ENCODE results near the gene CCM2L.
A peak's percentile ranks its signal among the peaks of the same experiment; 100 is the strongest.
"Not testable (repeated sequence)": the region's sequence is repeated elsewhere in the genome, so short reads cannot be mapped to it uniquely, and the experiment has no call there.

The CCM2L gene

DNA sequence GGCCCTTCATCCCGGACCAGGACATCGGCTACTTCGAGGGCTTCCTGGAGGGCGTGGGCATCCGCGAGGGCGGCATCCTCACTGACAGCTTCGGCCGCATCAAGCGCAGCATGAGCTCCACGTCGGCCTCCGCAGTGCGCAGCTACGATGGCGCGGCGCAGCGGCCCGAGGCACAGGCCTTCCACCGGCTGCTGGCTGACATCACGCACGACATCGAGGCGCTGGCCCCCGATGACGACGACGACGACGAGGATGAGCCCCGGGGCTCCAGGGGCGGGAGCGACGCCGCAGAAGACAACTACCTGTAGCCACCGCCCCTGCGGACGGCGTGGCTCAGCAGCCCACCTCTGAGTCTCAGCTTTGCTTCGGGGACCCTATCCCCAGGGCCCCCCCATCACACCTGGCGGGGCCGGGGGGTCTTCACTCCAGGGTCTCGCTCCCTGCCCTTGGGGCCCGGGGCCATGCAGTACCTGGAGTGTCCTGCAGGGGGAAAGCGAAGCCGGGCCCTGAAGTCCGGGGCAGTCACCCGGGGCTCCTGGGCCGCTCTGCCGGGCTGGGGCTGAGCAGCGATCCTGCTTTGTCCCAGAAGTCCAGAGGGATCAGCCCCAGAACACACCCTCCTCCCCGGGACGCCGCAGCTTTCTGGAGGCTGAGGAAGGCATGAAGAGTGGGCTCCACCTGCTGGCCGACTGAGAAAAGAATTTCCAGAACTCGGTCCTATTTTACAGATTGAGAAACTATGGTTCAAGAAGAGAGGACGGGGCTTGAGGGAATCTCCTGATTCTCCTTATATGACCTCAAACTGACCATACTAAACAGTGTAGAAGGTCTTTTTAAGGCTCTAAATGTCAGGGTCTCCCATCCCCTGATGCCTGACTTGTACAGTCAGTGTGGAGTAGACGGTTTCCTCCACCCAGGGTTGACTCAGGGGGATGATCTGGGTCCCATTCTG lies 21.0 kb downstream of the CCM2L start:
- peak; percentile 34 for DNase-seq

DNA sequence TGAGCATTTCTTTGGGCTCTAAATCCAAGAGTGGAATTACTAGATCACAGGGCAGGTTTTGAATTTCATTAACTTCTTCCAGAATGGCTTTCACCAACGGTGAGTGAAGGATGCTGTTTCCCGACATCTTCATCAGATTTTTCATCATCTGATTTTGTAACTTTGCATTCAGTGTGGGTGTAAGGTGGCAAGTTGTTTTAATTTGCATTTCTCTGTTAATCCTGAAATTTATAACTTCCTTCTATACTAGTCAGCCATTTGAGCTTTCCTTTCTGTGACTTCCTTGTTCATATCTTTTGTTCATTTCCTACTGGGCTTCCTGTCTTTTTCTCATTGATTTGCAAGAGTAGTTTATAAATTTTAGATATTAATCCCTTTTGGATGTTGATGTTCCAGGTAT lies 23.1 kb downstream of the CCM2L start:
- DNase-seq = no peak

DNA sequence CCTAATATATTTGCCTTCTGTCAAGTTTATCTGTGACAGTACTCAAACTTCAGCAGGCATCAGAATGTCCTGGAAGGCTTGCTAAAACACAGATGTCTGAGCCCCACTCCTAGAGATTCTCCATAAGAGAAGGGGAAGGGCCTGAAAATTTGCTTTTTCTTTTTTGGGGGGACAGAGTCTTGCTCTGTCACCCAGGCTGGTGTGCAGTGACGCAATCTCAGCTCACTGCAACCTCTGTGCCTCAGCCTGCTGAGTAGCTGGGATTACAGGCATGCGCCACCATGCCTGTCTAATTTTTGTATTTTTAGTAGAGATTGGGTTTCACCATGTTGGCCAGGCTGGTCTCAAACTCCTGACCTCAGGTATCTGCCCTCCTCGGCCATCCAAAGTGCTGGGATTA lies 23.5 kb downstream of the CCM2L start:
- not testable (repeated sequence) for DNase-seq

DNA sequence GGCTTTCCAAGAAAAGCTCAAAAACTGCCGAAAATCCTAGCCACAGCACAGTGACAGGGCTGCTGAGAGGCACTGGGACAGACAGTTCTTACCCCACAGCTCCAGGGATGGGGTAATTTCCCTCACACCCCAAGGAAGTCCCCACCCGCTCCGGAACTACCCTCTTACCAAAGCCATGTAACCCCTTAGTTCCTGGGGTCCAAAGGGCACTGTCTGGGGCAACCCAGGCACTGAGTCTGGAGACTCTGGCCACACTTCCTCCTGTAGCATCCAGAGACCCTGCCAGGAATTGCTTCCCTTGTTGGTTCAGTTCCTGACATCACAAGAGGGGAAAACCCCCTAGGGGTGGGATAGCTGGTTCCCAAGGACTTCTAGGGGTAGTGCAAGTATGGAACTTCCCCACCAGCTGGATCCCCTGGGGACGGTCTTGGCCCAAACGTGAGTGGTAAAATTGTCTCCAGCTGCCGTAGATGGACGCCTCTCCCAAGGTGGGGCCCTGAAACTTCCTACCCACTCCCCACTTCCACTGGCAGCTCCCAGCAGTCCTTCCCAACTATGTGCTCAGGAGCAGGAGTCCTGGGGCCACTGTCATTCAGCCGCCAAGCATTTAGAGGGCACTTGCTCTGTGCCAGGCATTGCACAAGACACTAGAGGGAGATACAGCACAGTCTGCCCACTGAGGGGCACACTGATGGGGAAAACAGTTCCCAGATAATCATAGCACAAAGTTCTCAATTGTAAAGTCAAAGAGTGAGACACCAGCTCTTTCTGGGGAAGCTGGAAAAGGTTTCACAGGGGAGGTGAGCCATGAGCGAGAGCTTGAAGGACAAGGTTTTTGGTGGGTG lies 24.6 kb downstream of the CCM2L start:
- DNase-seq = peak; percentile 77

DNA sequence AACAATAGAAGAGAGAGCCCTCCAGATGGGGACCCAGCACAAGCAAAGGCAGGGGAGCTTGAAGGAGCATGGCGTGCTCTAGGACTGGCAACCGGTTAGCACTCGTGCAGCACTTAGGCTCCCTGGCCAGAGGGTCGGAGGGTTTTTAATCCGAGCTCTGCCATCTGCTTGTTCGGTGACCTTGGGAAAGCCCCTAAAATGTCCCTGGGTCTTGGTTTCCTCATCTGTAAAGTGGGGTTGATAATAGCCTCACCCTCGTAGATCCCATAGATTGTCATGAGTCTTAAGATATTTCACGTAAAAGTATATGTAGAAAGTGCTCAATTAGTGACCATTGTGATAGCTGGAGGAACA lies 25.2 kb downstream of the CCM2L start:
- DNase-seq = no peak

DNA sequence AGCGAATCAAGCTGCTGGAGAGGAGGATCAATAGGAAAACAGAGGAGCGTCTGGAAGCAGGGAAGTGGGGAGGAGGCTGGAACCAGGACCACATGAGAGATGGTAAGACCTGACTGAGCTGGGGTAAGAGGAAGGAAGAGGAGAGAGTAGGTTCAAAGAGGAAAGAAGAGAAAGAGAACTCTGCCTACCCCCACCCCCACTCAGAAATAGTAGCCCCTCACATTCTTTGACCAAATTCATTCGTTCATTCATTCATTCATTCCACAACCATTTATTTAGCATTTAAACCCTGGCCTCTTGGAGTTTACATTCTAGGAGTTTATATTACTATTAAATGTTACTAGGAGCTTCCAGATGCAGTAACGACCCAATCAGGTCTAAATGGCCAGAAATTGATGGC lies 26.0 kb downstream of the CCM2L start:
- DNase-seq = no peak

DNA sequence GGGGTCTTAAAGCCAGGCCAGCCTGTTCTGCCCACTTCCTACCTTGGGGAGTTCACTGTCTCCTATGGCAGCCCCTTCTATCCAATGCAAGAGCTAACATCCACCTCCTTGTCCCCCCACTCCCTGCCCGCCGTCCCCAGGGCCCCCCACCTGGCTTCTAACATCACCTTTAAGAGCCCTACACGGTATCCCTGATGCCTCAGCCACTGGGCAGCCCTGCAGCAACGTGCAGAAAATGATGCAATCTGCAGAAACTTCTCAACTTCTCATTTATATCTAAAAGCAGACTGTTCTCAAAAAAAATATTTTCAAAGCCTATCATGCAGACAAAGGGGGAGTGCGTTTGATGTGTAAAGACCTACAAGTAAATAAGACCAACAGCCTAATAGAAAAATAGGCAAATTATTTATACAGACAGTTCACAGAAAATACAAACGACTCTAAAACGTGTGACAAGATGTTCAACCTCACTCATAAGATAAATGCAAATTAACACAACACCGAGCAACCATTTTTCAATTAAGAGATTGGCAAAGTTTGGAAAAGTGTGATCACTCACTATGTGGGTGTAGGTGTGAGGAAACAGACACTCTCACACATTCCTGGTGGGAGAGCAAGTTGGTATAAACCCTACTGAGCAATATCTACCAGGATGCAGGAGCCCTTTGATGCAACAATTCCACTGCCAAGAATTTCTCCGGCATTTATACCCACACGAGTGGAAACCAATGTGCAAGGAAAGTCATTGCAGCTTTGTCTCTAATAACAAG lies 26.7 kb downstream of the CCM2L start:
- DNase-seq = no peak

DNA sequence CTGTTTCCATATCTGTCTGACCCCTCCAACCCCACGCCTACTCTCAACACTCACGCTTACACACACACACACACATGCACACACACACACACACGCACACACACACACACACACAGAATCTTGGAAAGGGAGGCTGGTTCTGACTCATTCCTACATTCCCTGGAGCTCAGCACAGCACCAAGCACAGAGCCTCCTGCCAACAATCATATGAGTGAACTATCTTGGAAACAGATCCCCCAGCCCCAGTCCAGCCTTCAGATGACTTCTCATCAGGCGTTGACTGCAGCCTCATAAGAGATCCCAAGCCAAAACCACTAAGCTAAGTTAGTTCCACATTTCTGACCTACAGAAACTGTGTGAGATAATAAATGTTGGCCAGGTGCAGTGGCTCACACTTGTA lies 27.7 kb downstream of the CCM2L start:
- no peak for DNase-seq

DNA sequence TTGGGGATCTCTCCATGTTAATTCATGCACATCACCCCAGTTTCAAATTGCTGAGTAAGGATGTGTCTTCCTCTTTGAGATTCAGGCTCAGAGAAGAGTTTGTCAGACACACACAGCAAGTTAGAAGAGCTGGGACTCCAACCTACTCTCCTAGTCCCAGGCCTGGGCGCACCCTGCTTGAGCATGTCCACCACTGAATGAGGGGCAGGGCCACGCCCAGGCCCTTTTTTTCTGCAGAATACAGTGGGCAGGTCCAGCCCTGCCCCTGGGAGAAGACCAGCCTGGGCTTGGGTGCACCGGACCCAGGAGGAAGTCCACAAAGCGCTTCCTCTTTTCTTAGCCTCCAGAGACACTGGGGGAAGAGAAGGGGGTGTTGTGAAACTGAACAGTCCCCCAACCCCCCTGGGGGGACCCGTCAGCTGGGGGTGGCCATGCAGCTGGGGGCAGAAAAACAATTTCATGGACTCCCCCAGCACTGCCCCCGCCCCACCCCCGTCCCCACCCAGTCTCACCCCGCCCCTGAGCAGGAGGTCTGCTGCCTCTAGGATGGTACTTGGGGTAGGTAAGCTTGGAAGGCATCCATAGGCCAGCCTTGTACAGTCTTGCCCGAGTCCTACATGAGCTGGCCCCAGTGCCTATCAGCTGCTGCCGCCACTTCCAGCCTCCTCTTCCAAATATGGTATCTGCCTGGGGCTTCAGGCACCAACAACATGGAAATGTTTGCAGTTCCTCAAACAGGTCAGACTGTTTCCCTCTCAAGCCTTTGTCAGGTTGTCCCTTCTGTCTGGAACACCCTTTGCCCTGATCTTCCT lies 30.1 kb downstream of the CCM2L start:
- peak; percentile 76 for DNase-seq

DNA sequence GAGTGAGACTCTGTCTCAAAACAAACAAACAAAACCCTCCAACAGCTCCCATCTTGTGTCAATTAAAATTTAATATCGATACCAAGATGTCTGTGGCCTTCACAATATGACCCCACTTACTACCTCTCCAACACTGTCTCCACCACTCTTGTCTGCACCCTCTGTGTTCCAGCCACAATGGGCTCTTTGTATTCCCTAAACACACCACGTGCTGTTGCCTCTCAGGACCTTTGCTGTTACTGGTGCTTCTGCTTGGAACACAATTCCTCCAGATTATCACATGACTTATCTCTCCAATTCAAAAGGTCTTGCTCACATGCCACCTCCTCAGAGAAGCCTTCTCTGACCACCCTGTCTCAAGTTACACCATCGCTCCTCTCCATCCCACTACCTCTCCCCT lies 35.8 kb downstream of the CCM2L start:
- no peak for DNase-seq

DNA sequence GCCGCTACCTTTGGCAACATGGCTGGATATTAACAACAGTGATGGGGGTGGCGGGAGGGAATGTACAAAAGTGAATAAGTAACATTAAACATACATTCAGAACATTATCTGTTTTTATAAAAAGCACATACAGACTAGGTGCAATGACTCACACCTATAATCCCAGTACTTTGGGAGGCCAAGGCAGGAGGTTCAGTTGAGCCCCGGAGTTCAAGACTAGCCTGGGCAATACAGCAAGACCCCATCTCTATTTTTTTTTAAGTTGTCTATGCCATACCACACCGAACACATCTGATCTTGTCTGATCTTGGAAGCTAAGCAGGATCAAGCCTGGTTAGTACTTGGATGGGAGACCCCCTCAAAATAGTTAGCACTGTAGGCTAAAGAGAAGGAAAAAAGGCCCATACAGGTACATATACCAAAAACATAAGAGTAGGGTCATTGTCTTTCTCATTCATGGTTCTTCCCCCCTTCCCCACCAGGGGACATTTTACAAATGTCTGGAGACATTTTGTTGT lies 40.1 kb downstream of the CCM2L start:
- no peak for DNase-seq

DNA sequence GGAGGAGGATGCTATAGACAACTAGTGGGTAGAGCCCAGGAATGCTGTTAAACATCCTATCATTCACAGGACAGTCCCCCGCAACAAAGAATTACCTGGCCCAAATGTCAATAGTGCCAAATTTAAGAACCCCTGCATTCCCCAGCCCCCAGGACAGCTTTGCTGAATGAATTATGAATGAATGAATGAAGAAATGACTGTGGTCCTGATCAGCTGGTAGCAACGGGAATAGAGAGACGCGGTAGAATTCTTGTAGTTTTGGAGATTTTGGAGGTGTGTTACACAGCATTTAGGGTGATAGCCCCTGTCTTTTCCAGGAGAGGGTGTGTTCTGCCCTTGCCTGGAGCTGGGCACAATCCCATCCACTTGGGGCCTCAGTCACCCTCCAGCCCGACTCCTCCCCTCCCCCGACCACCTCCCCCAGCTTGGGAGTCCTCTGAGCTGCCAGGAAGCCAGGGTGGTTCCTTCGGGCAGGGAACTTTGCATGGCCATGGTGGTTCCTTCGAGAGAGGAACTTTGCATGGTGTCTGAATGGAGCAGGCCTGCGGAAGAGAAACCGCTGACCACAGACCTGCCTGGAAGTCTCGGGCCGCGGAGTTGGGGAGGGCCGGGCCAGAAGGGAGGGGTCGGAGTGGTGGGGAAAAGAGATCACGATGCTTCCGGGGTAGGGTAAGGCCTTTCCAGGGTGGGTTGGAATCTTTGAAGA lies 40.8 kb downstream of the CCM2L start:
- DNase-seq = peak; percentile 60

DNA sequence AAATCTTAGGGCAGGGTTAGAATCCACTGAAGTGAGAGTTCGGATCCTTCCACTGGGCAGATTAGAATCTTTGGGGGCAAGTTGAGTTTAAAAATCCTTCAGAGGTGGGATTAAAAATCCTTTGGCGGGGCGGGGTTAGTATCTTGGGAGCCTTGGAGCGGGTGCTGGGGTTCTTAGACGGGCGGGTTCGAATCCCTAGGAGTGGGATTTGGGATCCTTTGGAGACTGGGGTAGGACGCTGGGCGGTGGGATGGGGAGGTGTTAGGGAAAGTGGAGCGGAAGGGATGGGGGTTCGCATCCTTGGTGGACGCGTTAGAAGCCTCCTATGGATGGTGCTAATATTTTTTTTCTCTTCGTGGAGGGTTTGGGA lies 41.5 kb downstream of the CCM2L start:
- no peak for DNase-seq

DNA sequence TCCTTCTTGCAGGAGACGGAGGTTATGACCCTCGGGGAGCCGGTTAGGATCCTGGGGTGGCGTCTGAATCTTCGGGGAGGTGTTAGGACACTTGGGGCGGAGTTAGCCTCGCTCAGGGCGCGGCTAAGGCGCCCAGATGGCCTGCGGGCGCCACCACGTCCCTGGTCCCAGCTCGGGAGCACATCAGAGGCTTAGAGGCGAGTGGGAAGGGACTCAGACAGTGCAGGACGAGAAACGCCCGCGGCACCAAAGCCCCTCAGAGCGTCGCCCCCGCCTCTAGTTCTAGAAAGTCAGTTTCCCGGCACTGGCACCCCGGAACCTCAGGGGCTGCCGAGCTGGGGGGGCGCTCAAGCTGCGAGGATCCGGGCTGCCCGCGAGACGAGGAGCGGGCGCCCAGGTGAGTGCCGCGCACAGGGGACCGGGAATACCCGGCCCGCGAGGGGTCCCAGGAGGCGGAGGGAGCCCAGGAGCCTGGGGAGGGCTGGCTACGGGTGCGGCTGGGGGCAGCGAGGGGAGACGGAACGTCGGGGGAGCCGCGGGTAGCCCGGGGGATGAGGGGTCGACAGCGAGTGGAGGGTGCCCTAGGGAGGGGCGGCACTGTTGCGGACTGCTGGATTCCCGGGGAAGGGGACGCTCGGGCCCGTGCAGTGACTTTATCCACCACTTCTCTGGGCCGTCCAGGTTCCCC lies 42.0 kb downstream of the CCM2L start, which contains the start of gene HCK:
HCK (plus strand) TSS at position 153 of the 688 bp plus-strand sequence.
- DNase-seq = peak; percentile 63

DNA sequence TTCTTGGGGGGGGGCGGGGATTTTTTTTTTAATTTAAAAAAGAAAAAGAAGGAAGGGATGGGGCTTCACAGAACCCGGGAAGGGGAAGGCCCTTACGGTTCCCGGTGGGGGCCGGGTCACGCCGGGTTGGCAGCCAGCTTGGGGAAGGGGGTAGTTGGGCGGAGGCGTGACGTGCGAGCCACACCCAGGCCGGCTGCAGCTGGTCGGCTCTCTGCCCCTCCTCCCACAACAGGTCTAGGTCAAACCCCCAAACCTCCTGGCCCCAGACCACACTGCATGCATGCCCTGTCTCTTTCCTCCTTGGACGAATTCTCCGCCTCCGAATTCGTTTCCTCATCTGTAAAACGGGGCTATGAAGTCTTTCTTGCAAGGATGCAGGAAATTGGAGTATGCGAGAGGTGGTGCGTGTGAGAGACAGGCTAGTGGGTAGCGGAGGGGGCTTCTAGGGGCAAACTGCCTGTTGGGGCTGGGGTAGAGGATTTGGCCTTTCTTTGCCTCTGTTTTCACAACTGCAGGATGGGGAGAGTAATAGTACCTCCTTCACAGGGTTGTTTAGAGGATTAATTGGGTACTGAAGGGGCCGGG lies 42.6 kb downstream of the CCM2L start:
- peak; percentile 84 for DNase-seq

DNA sequence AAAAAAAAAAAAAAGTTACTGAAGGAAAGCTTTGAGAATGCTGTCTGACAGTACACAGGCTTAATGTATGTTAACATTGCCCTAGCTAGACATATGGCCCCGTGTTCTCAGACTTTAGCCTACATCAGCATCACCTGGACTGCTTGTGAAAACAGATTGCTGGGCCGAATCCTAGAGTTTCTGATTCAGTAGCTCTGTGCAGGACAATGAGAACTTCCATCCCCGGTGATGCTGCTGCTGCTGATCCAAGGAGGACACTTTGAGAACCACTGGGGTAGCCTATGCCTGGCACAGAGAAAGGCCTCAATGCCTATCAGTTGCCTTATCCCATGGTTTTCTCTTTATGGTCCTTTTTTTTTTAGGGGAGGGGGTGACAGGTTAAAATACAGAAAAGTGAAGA lies 43.4 kb downstream of the CCM2L start:
- no peak for DNase-seq

DNA sequence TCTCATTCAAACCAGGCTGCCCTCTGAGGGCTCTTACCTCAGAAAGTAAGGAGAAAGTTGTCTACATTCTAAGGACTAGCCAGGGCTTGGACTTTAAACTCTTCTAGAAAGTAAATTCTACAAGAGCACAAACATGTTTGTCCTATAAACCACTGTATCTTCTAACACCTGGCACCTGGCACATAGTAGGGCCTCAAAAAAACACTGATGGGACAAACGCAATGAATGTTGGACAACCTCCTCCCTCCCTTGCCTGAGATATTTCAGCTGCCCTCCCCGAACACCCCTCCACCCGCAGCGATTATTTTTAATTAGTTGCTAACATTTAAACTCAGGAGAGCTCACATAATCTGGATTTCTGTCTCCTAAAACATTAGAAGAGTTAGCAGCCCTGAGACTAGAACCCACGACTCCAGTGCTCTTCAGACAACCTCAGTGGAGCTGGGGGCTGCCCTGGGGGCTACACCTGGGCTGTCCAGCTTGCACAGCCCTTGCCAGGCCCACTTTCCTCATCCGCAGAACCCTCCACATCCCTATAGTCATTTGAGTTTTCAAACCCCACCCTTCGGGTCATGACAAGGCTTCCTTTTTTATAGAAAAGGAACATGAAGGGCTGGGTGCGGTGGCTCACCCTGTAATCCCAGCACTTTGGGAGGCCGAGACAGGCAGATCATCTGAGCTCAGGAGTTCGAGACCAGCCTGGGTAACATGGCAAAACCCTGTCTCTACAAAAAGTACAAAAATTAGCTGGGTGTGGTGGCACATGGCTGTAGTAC lies 46.7 kb downstream of the CCM2L start:
- peak; percentile 27 for DNase-seq

DNA sequence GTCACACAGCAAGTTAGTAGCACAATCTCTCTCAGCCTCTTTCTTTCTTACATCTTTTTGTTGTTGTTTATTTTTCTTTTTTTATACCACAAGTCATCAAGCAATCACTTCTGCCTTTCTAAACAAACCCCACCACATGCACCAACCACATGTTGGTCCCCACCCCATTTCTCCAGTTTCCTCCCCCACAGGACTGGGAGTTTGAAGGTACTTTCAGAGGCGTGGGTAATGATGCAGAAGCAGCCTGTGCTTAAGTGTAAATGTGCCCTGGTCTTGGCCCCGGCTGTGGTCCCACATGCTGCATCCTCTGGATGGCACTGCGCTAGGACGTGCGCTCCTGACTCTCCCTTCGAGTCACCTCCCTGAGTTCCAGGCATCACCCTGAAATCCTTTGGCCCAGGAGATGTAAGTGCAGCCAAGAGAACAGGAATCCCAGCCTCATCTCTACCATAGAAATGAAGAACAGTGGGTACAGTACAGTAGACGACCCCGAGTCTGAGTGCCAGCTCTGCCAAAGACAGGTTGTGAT lies 47.5 kb downstream of the CCM2L start:
- no peak for DNase-seq

DNA sequence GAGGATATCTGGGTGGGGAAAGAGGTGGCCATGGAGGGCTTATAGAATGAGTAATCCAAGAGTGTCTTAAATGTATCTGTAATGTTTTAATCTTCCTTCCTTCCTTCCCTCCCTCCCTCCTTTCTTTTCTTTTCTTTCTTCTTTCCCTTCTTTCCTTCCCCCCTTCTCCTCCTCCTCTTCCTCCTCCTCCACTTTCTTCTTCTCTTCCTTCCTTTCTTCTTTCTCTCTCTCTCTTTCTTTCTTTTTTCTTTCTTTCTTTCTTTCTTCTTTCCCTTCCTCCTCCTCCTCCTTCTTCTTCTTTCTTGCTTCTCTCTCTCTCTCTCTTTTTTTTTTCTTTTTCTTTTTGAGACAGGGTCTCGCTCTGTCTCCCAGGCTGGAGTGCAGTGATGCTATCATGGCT lies 49.0 kb downstream of the CCM2L start:
- no peak for DNase-seq

All from CD4-positive, alpha-beta T cell treated with Interferon gamma for 1 hour (primary cell).